Heart left ventricle (tissue), 16 donors: ENCODE results near the gene MAP1LC3B2. TPM values are rescaled to one million over a fixed set of nuclear protein-coding genes. Genes with fewer than 3 reads are reported as not detected.
"Not testable (repeated sequence)": the region's sequence is repeated elsewhere in the genome, so short reads cannot be mapped to it uniquely, and the experiment has no call there.

Experiments
- ATAC-seq, 4 donors: fragments of 200-7000 bp; cut with Tn5 transposase; one replicate each; pipeline ENCODE4 v1.9.1; 2020 to 2022; ENCODE audit warnings: moderate library complexity in 4 of 4, mild to moderate bottlenecking in 3 of 4, moderate number of reproducible peaks in 1 of 4
- DNase-seq, 5 donors: peaks; one replicate each; pipeline ENCODE4 v3.0.0-alpha.2; 2020
- H3K27ac ChIP-seq, 12 donors: fragments of 200-600 bp; sonication (generic) in 4 of 12; one replicate each; pipeline versions ENCODE4 v1.5.0 to v1.8.0; 2016 to 2022; ENCODE audit warnings: mild to moderate bottlenecking in 2 of 12
- H3K27me3 ChIP-seq, 9 donors: fragments of 200-600 bp; sonication (generic) in 2 of 9; one replicate each; pipeline versions ENCODE4 v1.5.1 to v1.8.0; 2016 to 2022; ENCODE audit warnings: mild to moderate bottlenecking in 3 of 9
- H3K36me3 ChIP-seq, 9 donors: fragments of 200-600 bp; sonication (generic) in 2 of 9; one replicate each; pipeline versions ENCODE4 v1.5.0 to v1.8.0; 2018 to 2022; ENCODE audit warnings: mild to moderate bottlenecking in 2 of 9
- H3K4me1 ChIP-seq, 12 donors: fragments of 200-600 bp; sonication (generic) in 4 of 12; one replicate each; pipeline versions ENCODE4 v1.5.0 to v1.8.0; 2016 to 2022; ENCODE audit warnings: mild to moderate bottlenecking in 3 of 12
- H3K4me3 ChIP-seq, 12 donors: fragments of 200-600 bp; sonication (generic) in 4 of 12; one replicate each; pipeline versions ENCODE4 v1.5.0 to v1.8.0; 2017 to 2022; ENCODE audit warnings: mild to moderate bottlenecking in 9 of 12, moderate library complexity in 4 of 12
- H3K9me3 ChIP-seq, 12 donors: fragments of 200-600 bp; sonication (generic) in 4 of 12; one replicate each; pipeline versions ENCODE4 v1.5.0 to v1.8.0; 2016 to 2022; ENCODE audit warnings: mild to moderate bottlenecking in 1 of 12
- CTCF ChIP-seq, 12 donors: fragments of 200-600 bp; sonication (generic) in 4 of 12; IDR thresholded peaks; one replicate each; pipeline versions ENCODE4 v1.5.0 to v1.8.0; 2018 to 2022; ENCODE audit warnings: antibody characterized with exemption in 12 of 12, mild to moderate bottlenecking in 5 of 12
- POLR2A ChIP-seq, 2 donors: fragments of 450-650 bp; IDR thresholded peaks; one replicate each; pipeline ENCODE4 v1.6.1; 2017; ENCODE audit warnings: antibody characterized with exemption in 2 of 2, mild to moderate bottlenecking in 2 of 2, moderate library complexity in 2 of 2
- WGBS, 4 donors: extraction: QIAGEN DNeasy Blood & Tissue Kit in 2 of 4; methylation state at CpG; one replicate each; pipeline versions ENCODE4 v1.1.5 to v1.1.7; 2013 to 2018; 5-methylcytosine and 5-hydroxymethylcytosine counted together
- intact Hi-C, 10 donors: fragments of 100-400 bp; cut with DNase I; formaldehyde crosslinking; loops; one replicate each; pipeline versions ENCODE4 v1.11.1 to v1.14.2; 2022
- polyA plus RNA-seq, 2 donors: library from polyadenylated mRNA; stranded (reverse); fragments of 200-250 nt; gene quantifications; one replicate each; pipeline ENCODE4 v1.2.3, GENCODE V29; 2013
- total RNA-seq, 9 donors: library from RNA; depleted of rRNA in 2 of 9; stranded (reverse); fragments of >200 nt in 2 of 9; fragmentation: NEBNext Ultra II Directional in 3 of 9; extraction: Animal tissue kit (Norgen Biotek cat#: 25700) in 3 of 9; gene quantifications; one replicate each; pipeline versions ENCODE4 v1.1.0 to v1.2.4, GENCODE V29; 2016 to 2023
- donor health status: ischemic (EF 13 %, LVEDD 7.1; RV severe dilation, severe dysfunction).
- donor health status: healthy with polysubstance abuse.
- donor health status: DM: no; HTN: yes; CAD: no.
- donor health status: DM: no; HTN: no; CAD: no.
- donor health status: ischemic (EF 25% LVEDD 6.9; RV normal size, moderate dysfunction).
- donor health status: ischemic (EF 25% LVEDD 5.7; RV mildly dilated, moderate dysfunction).
- donor health status: healthy.
- donor health status: DM: yes; HTN: yes; CAD: no.
- donor health status: ischemic (EF 35%, LVEDD 5.7; RV mildly dilated, moderate dysfunction).
- donor health status: nonischemic (EF 11% LVEDD 7.7; RV severe dilation, severe dysfunction).
- donor health status: DM: yes; HTN: yes; CAD: no.
- donor health status: PGD.
- donor health status: ischemic (EF 29% LVEDD 5.4; RV normal size, mild dysfunction).
- donor health status: nonischemic (EF 23%, LVEDD 6.1; RV moderate dilation, normal function).

The MAP1LC3B2 gene
- total and polyA plus RNA-seq, 11 donors = 0.91 to 5.4 (median 2.3) TPM

GRCh38 chr12:116562090-116562489 lies 2.9 kb downstream of the MAP1LC3B2 start:
- ATAC-seq = no peak
- no peak for TF ChIP-seq POLR2A (IDR thresholded peaks at IDR 0.05)
- no peak for TF ChIP-seq CTCF (IDR thresholded peaks at IDR 0.05)
- Histone ChIP-seq H3K36me3 (no peaks in the 10 kb centered on the region), H3K4me1 (peaks cover 0 to 45% (median 1%) of the 10 kb centered on the region in 12 donors), H3K27me3 (no peaks in the 10 kb centered on the region), H3K4me3 (no peak overlapping the region), H3K27ac (no peak overlapping the region), H3K9me3 (peaks cover 0 to 19% (median 9%) of the 10 kb centered on the region in 12 donors)
- WGBS, 4 donors = 79 to 97% (median 89%) methylated on average over 7 of the region's 7 CpGs
- no peak for DNase-seq
- intact Hi-C loops = no loop called here

- TF ChIP-seq CTCF (IDR thresholded peaks at IDR 0.05) = no peak
- no peak for TF ChIP-seq POLR2A (IDR thresholded peaks at IDR 0.05)
- no peaks in the 10 kb centered on the region for H3K27me3 ChIP-seq
- no peak for ATAC-seq
- 98 to 100% (median 100%) methylated on average over 1 of the region's 1 CpG for WGBS, 4 donors
- peaks cover 0 to 19% (median 9%) of the 10 kb centered on the region in 12 donors for H3K9me3 ChIP-seq
- no peak for DNase-seq
- intact Hi-C loops = no loop called here
- H3K4me3 ChIP-seq = no peak overlapping the region
- no peak overlapping the region for H3K27ac ChIP-seq
- H3K36me3 ChIP-seq = no peaks in the 10 kb centered on the region
- H3K4me1 ChIP-seq = peaks cover 0 to 35% (median 1%) of the 10 kb centered on the region in 12 donors
Measured at GRCh38 chr12:116563262-116563661, 4.1 kb downstream of the MAP1LC3B2 start.

GRCh38 chr12:116564080-116564479 lies 4.9 kb downstream of the MAP1LC3B2 start:
- H3K4me3 ChIP-seq = no peak overlapping the region
- no peak for ATAC-seq
- DNase-seq = no peak
- H3K27me3 ChIP-seq = no peaks in the 10 kb centered on the region
- no peaks in the 10 kb centered on the region for H3K36me3 ChIP-seq
- TF ChIP-seq CTCF (IDR thresholded peaks at IDR 0.05) (no peak), POLR2A (IDR thresholded peaks at IDR 0.05) (no peak)
- H3K9me3 ChIP-seq = peaks cover 0 to 19% (median 9%) of the 10 kb centered on the region in 12 donors
- peaks cover 0 to 27% (median 0%) of the 10 kb centered on the region in 12 donors for H3K4me1 ChIP-seq
- intact Hi-C loops = no loop called here
- H3K27ac ChIP-seq = no peak overlapping the region

- H3K27me3 ChIP-seq, H3K27ac ChIP-seq, DNase-seq, H3K4me3 ChIP-seq, ATAC-seq, intact Hi-C loops, H3K36me3 ChIP-seq: not testable (repeated sequence)
- 87 to 92% (median 90%) methylated on average over 7 of the region's 7 CpGs for WGBS, 4 donors
- peaks cover 0 to 19% (median 9%) of the 10 kb centered on the region in 12 donors for H3K9me3 ChIP-seq
- peaks cover 0 to 16% (median 0%) of the 10 kb centered on the region in 12 donors for H3K4me1 ChIP-seq
Measured at GRCh38 chr12:116565221-116565620, 6.0 kb downstream of the MAP1LC3B2 start.

GRCh38 chr12:116565963-116566362 lies 6.8 kb downstream of the MAP1LC3B2 start:
- DNase-seq (no peak), ATAC-seq (no peak)
- Histone ChIP-seq H3K27me3 (no peaks in the 10 kb centered on the region), H3K27ac (no peak overlapping the region), H3K36me3 (no peaks in the 10 kb centered on the region), H3K4me3 (no peak overlapping the region), H3K9me3 (peaks cover 0 to 19% (median 9%) of the 10 kb centered on the region in 12 donors), H3K4me1 (peaks cover 0 to 8% (median 0%) of the 10 kb centered on the region in 12 donors)
- intact Hi-C loops = no loop called here
- WGBS, 4 donors = 88 to 96% (median 91%) methylated on average over 2 of the region's 2 CpGs
- TF ChIP-seq CTCF (IDR thresholded peaks at IDR 0.05) (no peak), POLR2A (IDR thresholded peaks at IDR 0.05) (no peak)
